IPS DF 4.7 (cell line): ENCODE measurements around the gene SETD4.

Experiments
- DNase-seq: peaks from one replicate; pipeline ENCODE4 v3.0.0-alpha.2; 2013; ENCODE audit warnings: low spot score; ENCODE audit errors: extremely low read depth

SETD4 gene

DNA sequence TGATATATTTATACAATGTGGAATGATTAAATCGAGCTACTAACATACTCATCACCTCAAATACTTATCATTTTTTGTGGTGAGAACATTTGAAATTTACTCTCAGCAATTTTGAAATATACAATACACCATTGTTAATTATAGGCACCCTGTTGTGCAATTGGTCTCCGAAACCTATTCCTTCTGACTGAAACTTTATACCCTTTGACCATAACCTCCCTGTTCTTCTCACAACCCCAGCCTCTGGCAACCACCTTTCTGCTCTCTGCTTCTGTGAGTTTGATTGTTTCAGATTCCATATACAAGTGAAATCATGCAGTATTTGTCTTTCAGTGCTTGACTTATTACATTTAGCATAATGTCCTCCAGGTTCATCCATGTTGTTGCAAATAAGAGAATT is 49.5 kb downstream of the SETD4 start:
- no peak for DNase-seq

DNA sequence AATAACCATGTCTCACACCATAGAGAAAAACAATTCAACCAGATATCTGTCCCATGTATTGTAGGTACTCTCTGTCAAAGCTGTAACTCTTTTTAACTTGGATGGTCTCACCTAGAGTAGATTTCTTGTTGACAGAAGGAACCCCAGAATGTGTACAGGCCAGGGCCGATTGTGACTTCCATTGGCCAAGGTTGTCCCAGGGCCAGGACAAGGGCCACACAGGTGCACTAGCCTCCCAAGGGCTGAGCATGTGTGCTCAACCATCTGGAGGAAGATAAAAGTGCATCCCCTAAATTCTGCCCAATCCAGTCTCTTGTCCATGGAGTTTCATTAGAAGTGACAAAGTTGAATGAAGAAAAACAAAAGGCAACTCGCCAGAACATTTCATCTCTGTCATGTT is 51.8 kb downstream of the SETD4 start:
- no peak for DNase-seq

DNA sequence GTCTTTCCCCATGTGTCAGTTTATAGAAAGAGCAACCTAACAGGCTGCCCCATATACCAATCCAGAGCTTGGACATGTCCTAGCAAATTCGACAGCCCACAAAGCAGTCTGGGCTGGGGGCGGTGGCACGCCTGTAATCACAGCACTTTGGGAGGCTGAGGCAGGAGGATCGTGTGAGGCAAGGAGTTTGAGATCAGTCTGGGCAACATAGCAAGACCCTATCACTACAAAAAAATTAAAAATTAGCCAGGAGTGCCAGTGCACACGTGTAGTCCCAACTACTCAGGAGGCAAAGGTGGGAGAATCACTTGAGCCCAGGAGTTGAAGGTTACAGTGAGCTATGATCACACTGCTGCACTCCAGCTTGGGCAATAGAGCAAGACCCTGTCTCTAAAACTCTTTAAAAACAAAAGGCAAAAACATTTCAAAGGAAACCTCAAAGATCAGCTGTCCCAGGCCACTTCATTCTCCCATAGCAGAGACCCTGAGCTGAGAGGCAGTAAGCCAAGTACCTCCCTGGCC is 54.4 kb downstream of the SETD4 start:
- no peak for DNase-seq

DNA sequence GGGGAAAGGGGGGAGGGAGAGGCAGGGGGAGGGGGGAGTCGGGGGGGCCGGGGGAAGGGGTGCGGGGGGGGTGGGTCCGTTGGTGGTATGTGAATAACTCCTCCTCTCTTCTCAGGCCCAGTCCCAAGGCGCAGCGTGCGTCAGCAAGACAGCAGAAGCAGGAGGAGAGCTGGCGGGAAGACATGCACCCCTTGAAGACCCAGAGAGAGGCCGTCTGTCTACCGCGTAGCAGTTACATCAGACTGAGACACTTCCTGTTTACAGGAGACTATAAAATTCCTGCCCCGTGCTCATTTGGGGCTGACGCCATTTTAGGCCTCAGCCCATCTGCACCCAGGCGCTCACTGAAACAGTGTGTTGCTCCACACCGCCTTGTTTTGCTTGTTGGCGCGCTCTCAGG is 55.3 kb downstream of the SETD4 start:
- no peak for DNase-seq

DNA sequence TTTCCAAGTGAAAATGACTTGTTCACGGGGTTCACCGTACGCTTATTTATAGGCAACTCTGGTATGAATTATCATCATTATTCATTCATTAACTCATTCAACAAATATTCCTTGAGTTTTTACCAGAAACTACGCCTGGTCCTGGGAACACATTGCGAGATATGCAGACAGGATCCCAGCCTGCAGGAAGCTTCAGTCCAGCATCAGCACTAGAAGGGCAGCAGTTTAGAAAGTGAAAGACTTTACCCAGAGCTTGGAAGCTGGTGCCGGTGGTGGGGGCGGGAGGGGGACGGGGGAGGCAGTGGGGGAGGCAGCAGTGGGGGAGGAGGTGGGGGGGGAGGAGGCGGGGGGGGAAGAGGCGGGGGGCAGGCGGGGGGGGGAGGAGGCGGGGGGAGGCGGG is 55.9 kb downstream of the SETD4 start:
- no peak for DNase-seq

DNA sequence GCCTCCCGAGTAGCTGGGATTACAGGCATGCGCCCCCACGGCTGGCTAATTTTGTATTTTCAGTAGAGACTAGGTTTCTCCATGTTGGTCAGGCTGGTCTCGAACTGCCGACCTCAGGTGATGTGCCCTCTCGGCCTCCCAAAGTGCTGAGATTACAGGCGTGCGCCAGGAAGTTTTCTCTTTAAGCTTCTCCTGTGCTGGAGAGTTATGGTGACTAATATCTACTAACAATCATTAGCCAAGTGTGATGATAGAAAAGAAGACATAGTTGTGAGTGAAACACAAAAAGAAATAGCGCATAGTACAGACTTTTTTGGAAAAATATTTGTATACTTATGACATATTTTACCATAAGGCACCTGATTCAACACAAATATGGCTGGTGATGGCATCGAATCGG is 56.5 kb downstream of the SETD4 start:
- no peak for DNase-seq

DNA sequence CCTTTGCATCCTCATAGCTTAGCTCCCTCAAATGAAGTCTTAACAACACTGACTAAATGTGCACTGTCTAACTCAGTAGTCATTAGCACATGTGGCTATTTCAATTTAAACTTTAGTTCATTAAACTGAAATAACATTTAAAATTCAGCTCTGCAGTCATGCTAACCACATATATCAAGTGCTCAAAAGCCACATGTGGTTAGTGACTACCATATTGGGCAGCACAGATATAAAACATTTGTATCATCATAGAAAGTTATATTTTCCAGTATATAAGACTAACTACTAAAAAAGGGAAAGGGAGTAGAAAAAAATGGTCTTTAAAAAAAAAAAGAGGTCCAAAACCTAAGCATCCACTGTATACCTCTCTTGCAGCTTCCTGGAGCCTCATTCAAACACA is 64.1 kb downstream of the SETD4 start:
- no peak for DNase-seq

DNA sequence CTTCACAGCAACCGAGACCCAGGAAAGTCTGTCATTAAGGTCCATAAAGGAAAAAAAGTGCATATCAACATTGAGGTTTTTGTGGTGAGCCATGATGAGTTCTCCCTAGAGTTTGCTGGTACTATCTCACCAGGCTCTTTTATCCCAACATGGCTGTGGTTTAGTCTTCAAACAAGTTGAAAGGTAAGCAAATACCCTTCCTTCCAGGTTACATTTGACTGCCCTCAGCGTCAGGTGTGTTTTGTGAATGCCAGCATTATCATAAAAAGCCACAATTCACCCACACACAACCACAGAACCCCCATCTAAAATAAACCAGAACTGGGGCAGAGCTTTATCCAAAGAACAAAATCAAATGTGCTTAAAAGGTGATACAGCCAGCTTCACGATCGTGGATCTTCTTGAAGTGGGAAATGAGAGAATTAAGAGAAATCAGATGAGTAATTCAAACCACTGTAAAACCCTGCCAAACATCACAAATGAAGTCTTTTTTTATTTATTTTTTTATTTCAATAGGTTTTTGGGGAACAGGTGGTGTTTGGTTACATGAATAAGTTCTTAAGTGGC is 64.7 kb downstream of the SETD4 start:
- no peak for DNase-seq

DNA sequence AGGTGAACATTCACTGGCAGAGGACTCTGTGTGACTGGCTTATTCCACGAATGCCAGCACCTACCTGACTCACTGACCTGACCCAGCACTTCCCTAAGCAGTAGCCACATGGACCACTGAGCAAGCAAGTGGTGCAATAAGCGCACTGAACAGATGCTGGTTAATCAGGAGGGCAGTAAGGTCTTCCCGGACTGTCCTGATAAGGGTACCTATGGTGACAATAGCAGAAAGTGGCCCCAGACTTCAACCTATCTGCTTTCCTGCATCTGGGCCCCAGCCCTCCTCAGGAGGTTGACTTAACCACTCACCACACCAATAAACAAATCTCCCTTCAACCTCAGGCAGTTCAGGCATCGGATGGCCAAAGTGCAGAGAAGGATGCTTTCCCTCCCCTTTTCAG is 65.7 kb downstream of the SETD4 start:
- DNase-seq: no peak

DNA sequence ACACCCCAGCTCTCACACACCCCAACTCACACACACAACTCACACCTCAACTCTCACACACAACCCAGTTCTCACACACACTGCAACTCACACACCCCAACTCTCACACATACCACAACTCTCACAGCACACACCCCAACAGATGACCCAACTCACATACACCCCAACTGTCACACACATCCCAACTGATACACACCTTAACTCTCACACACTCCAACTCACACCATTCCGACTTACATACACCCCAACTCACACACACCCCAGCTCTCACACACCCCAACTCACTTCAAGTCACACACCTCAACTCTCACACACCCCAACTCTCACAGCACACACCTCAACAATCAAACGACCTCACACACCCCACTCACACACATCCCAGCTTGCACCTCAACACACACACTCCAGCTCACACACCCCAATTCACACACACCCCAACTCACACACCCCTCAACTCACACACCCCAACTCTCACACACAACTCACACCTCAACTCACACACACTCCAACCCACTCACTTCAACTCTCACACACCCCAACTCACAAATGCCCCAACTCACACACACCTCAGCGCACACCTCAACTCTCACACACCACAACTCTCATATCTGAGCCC is 66.3 kb downstream of the SETD4 start:
- DNase-seq: no peak

DNA sequence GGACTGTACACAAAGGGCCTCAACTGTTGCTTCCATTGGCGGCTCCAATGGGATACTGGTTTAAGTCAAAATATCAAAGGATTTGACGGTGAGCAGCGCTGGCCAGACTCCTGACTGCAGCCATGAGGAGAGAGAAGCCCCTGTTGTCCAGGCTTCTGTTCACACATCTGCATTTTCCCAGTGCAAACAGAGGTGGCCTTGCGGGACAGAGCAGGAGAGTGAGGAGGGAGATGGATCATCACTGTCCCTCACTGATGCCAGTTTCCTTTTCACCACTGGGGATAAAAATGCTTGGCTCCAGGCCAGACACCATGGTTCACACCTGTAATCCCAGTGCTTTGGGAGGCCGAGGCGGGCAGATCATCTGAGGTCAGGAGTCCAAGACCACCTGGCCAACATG is 69.2 kb downstream of the SETD4 start:
- DNase-seq: no peak

DNA sequence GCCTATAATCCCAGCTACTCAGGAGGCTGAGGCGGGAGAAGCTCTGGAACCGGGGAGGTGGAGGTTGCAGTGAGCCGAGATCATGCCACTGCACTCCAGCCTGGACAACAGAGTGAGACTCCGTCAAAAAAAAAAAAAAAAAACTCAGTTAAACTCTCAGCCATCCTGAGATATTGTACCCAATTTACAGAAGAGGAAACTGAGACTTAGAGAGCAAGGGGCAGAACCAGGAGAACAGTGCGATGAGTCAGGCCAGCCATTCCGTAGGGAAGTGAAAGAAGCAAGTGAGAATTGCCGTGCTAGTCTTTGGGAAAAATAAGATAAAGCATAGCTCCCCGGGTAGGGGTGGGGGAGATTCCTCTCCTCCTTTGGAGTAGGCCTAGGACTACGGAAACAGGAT is 69.7 kb downstream of the SETD4 start:
- no peak for DNase-seq

DNA sequence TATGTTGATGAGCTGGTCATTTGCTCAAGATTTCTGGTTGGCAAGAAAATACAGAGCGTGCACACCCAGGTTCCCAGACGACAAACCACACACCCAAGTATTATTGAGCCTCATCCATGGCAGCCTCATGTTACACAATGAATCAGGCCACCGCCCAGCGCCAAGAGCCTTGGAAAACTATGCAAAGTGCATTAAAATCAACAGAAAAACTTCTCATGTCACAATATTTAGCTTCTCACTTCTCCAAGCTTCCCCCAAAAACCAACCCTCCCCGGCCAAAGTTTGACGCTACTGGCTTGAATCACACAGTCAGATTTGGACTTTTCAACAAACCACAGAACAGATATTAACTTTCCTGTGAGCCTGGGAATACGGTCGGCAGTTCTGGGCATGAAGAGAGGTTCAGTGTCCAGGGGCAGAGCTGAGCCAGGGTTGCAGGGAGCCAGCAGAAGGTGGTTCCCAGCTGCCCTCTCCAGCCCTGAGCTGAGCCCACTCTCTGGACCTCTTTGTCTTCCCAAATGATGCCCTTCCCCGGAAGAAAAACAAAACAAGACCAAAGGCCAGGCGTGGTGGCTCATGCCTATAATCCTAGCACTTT is 71.1 kb downstream of the SETD4 start:
- no peak for DNase-seq

DNA sequence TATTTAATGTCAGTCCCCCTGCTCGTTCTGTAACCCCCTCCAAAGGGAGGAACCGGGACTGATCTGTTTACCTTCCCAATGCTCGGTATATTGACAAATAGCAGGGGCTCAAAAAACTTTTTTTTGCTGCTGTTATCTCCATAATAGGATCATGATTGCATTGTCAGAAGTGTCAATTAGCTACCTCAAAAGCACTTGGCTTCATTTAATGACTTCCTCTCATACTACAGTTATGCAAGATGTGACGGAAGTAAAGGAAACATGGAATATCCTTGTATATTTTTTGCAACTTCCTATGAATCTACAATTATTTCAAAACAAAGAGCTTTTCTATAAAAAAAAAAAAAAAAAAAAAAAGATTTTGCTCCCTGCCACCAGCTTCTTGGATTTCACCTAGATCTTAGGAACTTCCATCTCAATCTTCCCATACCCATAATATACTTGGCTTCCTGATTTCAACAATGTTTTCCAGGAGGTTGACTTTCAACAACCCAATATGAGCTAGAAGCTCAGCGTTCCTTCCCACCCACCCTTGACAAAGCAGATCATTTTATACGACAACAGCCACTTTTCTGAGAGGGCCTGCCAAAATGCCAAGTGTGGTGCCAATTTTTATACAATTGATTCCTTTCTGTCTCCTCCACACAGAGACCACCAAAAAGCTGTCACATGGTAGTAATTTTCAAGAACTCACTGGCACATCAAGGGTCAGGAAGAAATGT is 71.7 kb downstream of the SETD4 start:
- no peak for DNase-seq

DNA sequence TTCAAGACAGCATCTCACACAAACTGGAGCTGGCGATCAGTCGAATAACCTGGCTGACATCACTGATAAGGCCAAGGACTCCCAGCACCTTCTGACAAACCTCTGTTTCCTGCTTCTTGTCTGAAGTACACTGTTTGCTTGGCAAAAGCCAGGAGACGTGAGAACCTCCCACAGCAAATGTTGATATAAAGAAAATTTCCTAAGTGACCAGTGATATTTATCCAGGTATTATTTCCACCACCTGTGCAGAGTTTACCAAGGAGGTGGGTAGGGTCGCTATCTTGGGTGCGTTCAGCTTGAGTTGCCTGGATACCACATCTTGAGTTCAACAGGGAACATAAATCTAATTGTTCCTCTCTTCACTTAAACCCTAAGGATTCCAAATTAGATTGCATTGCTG is 72.9 kb downstream of the SETD4 start:
- no peak for DNase-seq

DNA sequence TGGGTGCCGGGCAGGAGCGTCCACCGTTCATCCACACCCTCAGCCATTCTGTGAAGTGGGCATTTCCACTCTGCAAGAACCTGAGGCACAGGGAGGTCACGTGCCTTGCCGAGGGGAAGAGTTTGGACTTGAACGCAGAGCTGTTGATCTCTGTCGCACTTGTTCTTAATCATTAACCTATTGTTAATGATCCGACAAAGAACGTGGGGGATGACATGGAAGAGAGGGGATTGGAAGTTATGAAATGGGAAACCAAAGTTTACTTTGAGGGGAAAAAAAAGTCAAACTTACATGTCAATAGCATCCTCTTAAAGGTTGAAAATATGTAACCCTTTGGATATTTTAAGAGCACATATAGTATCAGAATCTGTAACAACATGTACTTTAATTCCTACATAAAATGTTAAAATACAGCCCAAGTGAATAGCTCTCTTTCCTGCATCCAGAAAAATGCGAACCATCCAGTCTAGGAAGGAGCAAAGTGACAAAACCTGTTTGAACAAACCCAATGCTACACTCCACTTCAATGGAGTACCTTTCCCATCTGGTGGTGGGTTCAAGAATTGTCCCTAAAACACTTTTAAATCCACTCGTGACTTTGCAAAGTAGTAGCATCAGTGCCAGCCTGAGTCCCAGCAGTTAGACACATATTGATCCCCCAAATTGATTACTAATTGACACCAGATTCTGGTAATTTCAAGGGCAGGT is 75.5 kb downstream of the SETD4 start:
- DNase-seq: peak; percentile 7
